BLaER1 (cell line): ENCODE measurements around the gene GALNT12.

Source experiments
- H3K27ac ChIP-seq: shearing (Covaris generic); formaldehyde crosslinking; 2 replicates; pipeline ENCODE4 v1.8.1; 2022
- H3K27me3 ChIP-seq: shearing (Covaris generic); formaldehyde crosslinking; 2 replicates; pipeline ENCODE4 v1.8.1; 2022
- H3K36me3 ChIP-seq: shearing (Covaris generic); formaldehyde crosslinking; 2 replicates; pipeline ENCODE4 v1.8.1; 2022
- H3K4me1 ChIP-seq: shearing (Covaris generic); formaldehyde crosslinking; 2 replicates; pipeline ENCODE4 v1.8.1; 2022
- H3K4me2 ChIP-seq: shearing (Covaris generic); formaldehyde crosslinking; 2 replicates; pipeline ENCODE4 v1.8.1; 2022
- H3K4me3 ChIP-seq: shearing (Covaris generic); formaldehyde crosslinking; 2 replicates; pipeline ENCODE4 v1.8.1; 2022
- H3K9ac ChIP-seq: shearing (Covaris generic); formaldehyde crosslinking; 2 replicates; pipeline ENCODE4 v1.8.1; 2022
- H3K9me3 ChIP-seq: shearing (Covaris generic); formaldehyde crosslinking; 2 replicates; pipeline ENCODE4 v1.8.1; 2022
- H4K20me1 ChIP-seq: shearing (Covaris generic); formaldehyde crosslinking; 2 replicates; pipeline ENCODE4 v1.8.1; 2022
- Cebpa-rat ChIP-seq: shearing (Covaris generic); IDR thresholded peaks from 2 replicates; pipeline ENCODE4 v1.8.1; 2022

Gene GALNT12

GRCh38 chr9:98810102-98810842 lies 2.8 kb downstream of the GALNT12 start:
- Histone ChIP-seq H3K4me1 (peaks cover 20% of the 10 kb centered on the region), H3K9ac (no peak overlapping the region), H3K27me3 (peaks cover 10% of the 10 kb centered on the region), H3K9me3 (peaks cover 12% of the 10 kb centered on the region), H3K4me2 (no peak overlapping the region), H4K20me1 (peaks cover 5% of the 10 kb centered on the region; the same call in 1 of the 2 replicates), H3K4me3 (no peak overlapping the region), H3K27ac (no peak overlapping the region), H3K36me3 (no peaks in the 10 kb centered on the region)
- TF ChIP-seq Cebpa-rat, result no peak

DNA sequence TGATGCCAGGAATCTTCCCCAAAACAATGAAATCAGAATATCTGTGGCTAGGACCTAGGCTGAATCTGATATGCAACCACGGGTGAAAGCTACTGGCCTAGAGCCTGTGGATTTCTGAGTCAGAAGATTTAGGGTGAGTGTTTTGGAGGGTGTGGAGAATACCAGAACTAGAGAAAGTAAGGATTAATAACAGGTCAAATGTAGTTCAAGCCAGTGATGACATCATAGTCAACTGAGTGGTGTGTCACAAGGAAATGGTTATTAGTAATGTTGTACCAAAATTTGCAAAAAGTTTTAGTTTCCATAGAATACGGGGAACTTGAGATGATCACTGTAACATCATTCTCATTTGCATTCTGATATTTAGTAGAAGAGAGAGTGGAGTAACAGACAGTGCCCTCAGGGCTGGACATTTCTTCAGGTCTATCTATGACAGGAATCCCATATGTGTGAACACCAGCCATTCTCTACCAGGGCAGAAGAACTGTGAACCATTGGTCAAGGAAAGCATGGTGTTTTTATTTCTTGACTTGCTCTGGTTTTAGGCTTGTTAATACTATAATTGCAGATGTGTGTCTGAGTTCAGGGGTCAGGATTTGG lies 3.7 kb downstream of the GALNT12 start:
- Histone ChIP-seq H3K4me2 (no peak overlapping the region), H3K27me3 (peaks cover 10% of the 10 kb centered on the region), H3K27ac (no peak overlapping the region), H3K4me3 (no peak overlapping the region), H3K36me3 (no peaks in the 10 kb centered on the region), H3K9ac (no peak overlapping the region), H4K20me1 (peaks cover 5% of the 10 kb centered on the region; the same call in 1 of the 2 replicates), H3K4me1 (peaks cover 20% of the 10 kb centered on the region), H3K9me3 (peaks cover 12% of the 10 kb centered on the region)
- no peak for TF ChIP-seq Cebpa-rat

- no peak overlapping the region for H3K4me3 ChIP-seq
- no peak overlapping the region for H3K4me2 ChIP-seq
- no peaks in the 10 kb centered on the region for H3K4me1 ChIP-seq
- no peak overlapping the region for H3K27ac ChIP-seq
- no peak for TF ChIP-seq Cebpa-rat
- no peaks in the 10 kb centered on the region for H4K20me1 ChIP-seq
- H3K36me3 ChIP-seq, result 0 out of 2 replicates have a peak, but pooled peaks cover 4% of the 10 kb centered on the region
- no peak overlapping the region for H3K9ac ChIP-seq
- H3K27me3 ChIP-seq, result no peaks in the 10 kb centered on the region
- peaks cover 19% of the 10 kb centered on the region for H3K9me3 ChIP-seq
These were observed 8.0 kb downstream of the GALNT12 start for GRCh38 chr9:98815391-98815951.

- no peak overlapping the region for H3K9ac ChIP-seq
These were observed 11.3 kb downstream of the GALNT12 start for GRCh38 chr9:98818764-98819163.

DNA sequence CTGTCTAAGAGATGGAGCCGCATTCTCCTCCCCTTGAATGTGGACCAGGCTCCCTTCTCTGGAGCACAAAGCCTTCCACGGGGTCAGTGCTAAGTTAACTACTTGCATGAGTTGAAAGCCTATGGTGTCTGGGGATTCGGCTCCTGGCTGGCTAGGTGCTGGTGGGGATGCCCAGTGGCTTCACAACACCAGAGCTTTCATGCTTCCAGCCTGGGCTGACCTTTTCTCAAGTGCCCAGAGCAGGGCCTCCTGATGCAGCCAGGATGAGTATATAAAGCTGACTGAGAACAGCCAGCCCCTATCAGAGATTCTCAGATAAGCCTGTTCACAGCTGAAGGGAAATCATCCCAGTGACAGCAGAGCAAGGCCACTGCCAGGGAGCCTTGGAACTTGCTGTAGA lies 11.8 kb downstream of the GALNT12 start:
- Histone ChIP-seq H3K27ac (no peak overlapping the region), H3K9me3 (peaks cover 15% of the 10 kb centered on the region), H3K9ac (no peak overlapping the region), H3K4me2 (no peak overlapping the region), H3K27me3 (no peaks in the 10 kb centered on the region), H4K20me1 (no peaks in the 10 kb centered on the region), H3K4me3 (no peak overlapping the region), H3K36me3 (peaks cover 8% of the 10 kb centered on the region; the same call in 1 of the 2 replicates), H3K4me1 (no peaks in the 10 kb centered on the region)
- TF ChIP-seq Cebpa-rat, result no peak

More at GRCh38 chr9:98818764-98819163, 11.3 kb downstream of the GALNT12 start:
- Histone ChIP-seq H3K4me1 (no peaks in the 10 kb centered on the region), H3K27ac (no peak overlapping the region), H4K20me1 (no peaks in the 10 kb centered on the region), H3K4me2 (no peak overlapping the region), H3K27me3 (no peaks in the 10 kb centered on the region), H3K36me3 (0 out of 2 replicates have a peak, but pooled peaks cover 4% of the 10 kb centered on the region), H3K9me3 (peaks cover 10% of the 10 kb centered on the region), H3K4me3 (no peak overlapping the region)
- TF ChIP-seq Cebpa-rat, result no peak

GRCh38 chr9:98821831-98822230 lies 14.4 kb downstream of the GALNT12 start:
- H3K4me3 ChIP-seq, result no peak overlapping the region
- peaks cover 18% of the 10 kb centered on the region; the same call in 1 of the 2 replicates for H3K36me3 ChIP-seq
- H3K4me1 ChIP-seq, result no peaks in the 10 kb centered on the region
- H4K20me1 ChIP-seq, result no peaks in the 10 kb centered on the region
- H3K4me2 ChIP-seq, result no peak overlapping the region
- H3K27ac ChIP-seq, result no peak overlapping the region
- no peak for TF ChIP-seq Cebpa-rat
- no peak overlapping the region for H3K9ac ChIP-seq
- H3K9me3 ChIP-seq, result peaks cover 16% of the 10 kb centered on the region
- H3K27me3 ChIP-seq, result no peaks in the 10 kb centered on the region

DNA sequence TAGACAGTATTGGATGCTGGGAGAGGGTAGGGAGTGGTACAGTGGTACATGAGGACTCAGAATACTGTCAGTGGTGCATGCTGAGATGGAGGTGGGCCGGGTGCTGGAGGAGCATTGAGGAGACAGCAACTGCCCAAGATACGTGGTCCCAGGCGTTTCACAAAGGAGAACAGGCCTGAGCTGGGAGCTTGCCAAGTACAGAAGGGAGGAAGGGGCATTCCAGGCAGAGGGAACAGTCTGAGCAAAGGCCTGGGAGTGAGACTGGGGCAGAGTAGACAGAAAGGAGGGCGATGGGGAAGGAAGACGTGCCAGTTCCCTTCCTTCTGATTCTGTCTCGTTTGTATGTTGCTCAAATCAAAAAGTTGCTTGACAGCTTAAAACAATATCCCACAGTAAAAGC lies 15.2 kb downstream of the GALNT12 start:
- H3K9me3 ChIP-seq, result peaks cover 16% of the 10 kb centered on the region
- H3K4me1 ChIP-seq, result peaks cover 2% of the 10 kb centered on the region
- H4K20me1 ChIP-seq, result no peaks in the 10 kb centered on the region
- H3K4me2 ChIP-seq, result no peak overlapping the region
- no peak overlapping the region for H3K4me3 ChIP-seq
- H3K27ac ChIP-seq, result no peak overlapping the region
- no peak overlapping the region for H3K9ac ChIP-seq
- no peaks in the 10 kb centered on the region for H3K27me3 ChIP-seq
- H3K36me3 ChIP-seq, result peaks cover 23% of the 10 kb centered on the region; the same call in 1 of the 2 replicates
- TF ChIP-seq Cebpa-rat, result no peak

GRCh38 chr9:98823666-98824334 lies 16.3 kb downstream of the GALNT12 start:
- Histone ChIP-seq H3K36me3 (peaks cover 21% of the 10 kb centered on the region; the same call in 1 of the 2 replicates), H3K27ac (no peak overlapping the region), H3K9me3 (peaks cover 16% of the 10 kb centered on the region), H3K4me3 (no peak overlapping the region), H3K9ac (no peak overlapping the region), H4K20me1 (no peaks in the 10 kb centered on the region), H3K27me3 (no peaks in the 10 kb centered on the region), H3K4me2 (no peak overlapping the region), H3K4me1 (peaks cover 10% of the 10 kb centered on the region)
- TF ChIP-seq Cebpa-rat, result no peak

- H3K4me1 ChIP-seq, result peaks cover 10% of the 10 kb centered on the region
- no peak overlapping the region for H3K4me3 ChIP-seq
- H3K9me3 ChIP-seq, result peaks cover 9% of the 10 kb centered on the region
- H3K27ac ChIP-seq, result no peak overlapping the region
- H4K20me1 ChIP-seq, result no peaks in the 10 kb centered on the region
- H3K4me2 ChIP-seq, result no peak overlapping the region
- no peaks in the 10 kb centered on the region for H3K27me3 ChIP-seq
- no peak for TF ChIP-seq Cebpa-rat
- H3K9ac ChIP-seq, result no peak overlapping the region
- H3K36me3 ChIP-seq, result peaks cover 19% of the 10 kb centered on the region; the same call in 1 of the 2 replicates
These were observed 17.9 kb downstream of the GALNT12 start for GRCh38 chr9:98825414-98825813.

- Histone ChIP-seq H3K9ac (no peak overlapping the region), H3K4me2 (no peak overlapping the region), H3K9me3 (peaks cover 9% of the 10 kb centered on the region)
These were observed 19.2 kb downstream of the GALNT12 start for GRCh38 chr9:98826716-98827115.

More at GRCh38 chr9:98826716-98827115, 19.2 kb downstream of the GALNT12 start:
- no peaks in the 10 kb centered on the region for H3K27me3 ChIP-seq
- TF ChIP-seq Cebpa-rat, result no peak
- peaks cover 10% of the 10 kb centered on the region for H3K4me1 ChIP-seq
- no peak overlapping the region for H3K27ac ChIP-seq
- H3K36me3 ChIP-seq, result peaks cover 23% of the 10 kb centered on the region; the same call in 1 of the 2 replicates
- no peaks in the 10 kb centered on the region for H4K20me1 ChIP-seq
- no peak overlapping the region for H3K4me3 ChIP-seq
